ENCODE measurements around the gene HAGHL. TPM values are rescaled to one million over a fixed set of nuclear protein-coding genes. Genes with fewer than 3 reads are reported as not detected.

The HAGHL gene
- polyA plus RNA-seq, 1 donor (not counting 4 experiments of a cell fraction or from before 2014, with no cell fraction given): 8.0 TPM

DNA sequence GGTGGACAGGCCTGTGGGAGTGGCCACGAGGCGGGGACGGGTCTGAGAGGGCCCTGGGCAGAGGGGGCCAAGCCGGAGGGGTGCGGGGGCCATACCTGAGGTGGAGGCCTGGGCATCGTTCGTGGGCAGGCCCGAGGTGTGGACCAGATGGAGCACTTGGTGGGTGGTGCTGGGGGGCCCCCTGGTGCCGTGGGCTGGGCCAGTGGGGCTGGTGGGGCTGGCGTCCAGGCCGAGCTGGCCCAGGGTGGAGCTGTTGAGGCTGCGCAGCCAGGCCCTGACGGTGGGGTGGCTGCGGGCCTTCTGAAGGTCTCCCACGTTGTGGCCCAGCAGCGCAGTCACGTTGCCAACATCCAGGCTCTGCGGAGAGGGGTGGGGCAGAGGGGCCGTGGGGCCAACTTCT lies 43.0 kb downstream of the HAGHL start:
- Histone ChIP-seq H3K27ac (ENCODE audit: control insufficient read depth, insufficient read depth, low read length) (no peak overlapping the region), H3K4me3 (ENCODE audit: control insufficient read depth in 2 of 3, extremely low read depth in 1 of 3, insufficient read depth in 2 of 3, low read depth in 1 of 3, low read length in 3 of 3) (no peak overlapping the region), H2AFZ (ENCODE audit: control insufficient read depth, low read length) (no peak overlapping the region), H4K20me1 (ENCODE audit: control insufficient read depth, extremely low read depth, insufficient read depth, low read length) (no peaks in the 10 kb centered on the region), H3K4me2 (ENCODE audit: control insufficient read depth, extremely low read depth, insufficient read depth, low read depth, low read length) (no peak overlapping the region), H3K36me3 (ENCODE audit: control insufficient read depth in 2 of 2, extremely low read depth in 1 of 2, insufficient read depth in 2 of 2, low read length in 2 of 2) (no peaks in the 10 kb centered on the region), H3K9me1 (ENCODE audit: control insufficient read depth, extremely low read depth, insufficient read depth, low read length) (no peaks in the 10 kb centered on the region), H3K4me1 (ENCODE audit: control insufficient read depth, extremely low read depth, insufficient read depth, low read length) (no peaks in the 10 kb centered on the region), H3K27me3 (ENCODE audit: control insufficient read depth, extremely low read depth, insufficient read depth, low read length) (peaks cover 3% of the 10 kb centered on the region), H3K79me2 (ENCODE audit: control insufficient read depth, insufficient read depth, low read length) (no peaks in the 10 kb centered on the region), H3K9me3 (ENCODE audit: control insufficient read depth, low read depth, low read length) (no peaks in the 10 kb centered on the region), H3K9ac (ENCODE audit: control insufficient read depth, extremely low read depth, insufficient read depth, low read length) (no peak overlapping the region)
- DNase-seq (ENCODE audit: low read depth, low spot score) (no peak), FAIRE-seq (no peak)
- dilution Hi-C loops (cut with MboI; ENCODE audit: extremely low pct_ligation_motif_present, low sequenced_read_pairs): no loop called here
- TF ChIP-seq EZH2 (IDR thresholded peaks at IDR 0.05; ENCODE audit: low read length): no peak
- TF ChIP-seq, protein P1, sequence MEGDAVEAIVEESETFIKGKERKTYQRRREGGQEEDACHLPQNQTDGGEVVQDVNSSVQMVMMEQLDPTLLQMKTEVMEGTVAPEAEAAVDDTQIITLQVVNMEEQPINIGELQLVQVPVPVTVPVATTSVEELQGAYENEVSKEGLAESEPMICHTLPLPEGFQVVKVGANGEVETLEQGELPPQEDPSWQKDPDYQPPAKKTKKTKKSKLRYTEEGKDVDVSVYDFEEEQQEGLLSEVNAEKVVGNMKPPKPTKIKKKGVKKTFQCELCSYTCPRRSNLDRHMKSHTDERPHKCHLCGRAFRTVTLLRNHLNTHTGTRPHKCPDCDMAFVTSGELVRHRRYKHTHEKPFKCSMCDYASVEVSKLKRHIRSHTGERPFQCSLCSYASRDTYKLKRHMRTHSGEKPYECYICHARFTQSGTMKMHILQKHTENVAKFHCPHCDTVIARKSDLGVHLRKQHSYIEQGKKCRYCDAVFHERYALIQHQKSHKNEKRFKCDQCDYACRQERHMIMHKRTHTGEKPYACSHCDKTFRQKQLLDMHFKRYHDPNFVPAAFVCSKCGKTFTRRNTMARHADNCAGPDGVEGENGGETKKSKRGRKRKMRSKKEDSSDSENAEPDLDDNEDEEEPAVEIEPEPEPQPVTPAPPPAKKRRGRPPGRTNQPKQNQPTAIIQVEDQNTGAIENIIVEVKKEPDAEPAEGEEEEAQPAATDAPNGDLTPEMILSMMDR (optimal IDR thresholded peaks at IDR 0.05 in 1 of 3, IDR thresholded peaks at IDR 0.05 in 1 of 3, conservative IDR thresholded peaks at IDR 0.05 in 1 of 3; ENCODE audit: extremely low read depth in 1 of 3, insufficient read depth in 2 of 3, low read length in 3 of 3): no peak

DNA sequence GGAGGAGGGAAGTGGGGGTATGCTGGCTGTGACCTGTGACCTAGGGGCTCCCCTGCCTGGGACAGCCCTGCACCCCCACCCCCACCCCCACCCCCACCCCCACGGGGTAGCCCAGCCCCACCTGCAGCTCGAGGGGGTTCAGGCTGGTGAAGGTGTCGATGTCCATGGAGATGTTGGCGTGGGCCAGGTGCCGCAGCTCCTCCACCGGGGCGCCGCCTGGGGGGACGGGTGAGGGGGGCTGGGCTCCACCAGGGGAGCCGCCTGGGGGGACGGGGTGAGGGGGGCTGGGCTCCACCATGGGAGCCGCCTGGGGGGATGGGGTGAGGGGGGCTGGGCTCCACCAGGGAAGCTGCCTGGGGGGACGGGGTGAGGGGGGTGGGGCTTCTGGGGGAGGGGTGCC lies 43.5 kb downstream of the HAGHL start:
- TF ChIP-seq EZH2 (IDR thresholded peaks at IDR 0.05; ENCODE audit: low read length): no peak
- TF ChIP-seq, protein P1 (optimal IDR thresholded peaks at IDR 0.05 in 1 of 3, IDR thresholded peaks at IDR 0.05 in 1 of 3, conservative IDR thresholded peaks at IDR 0.05 in 1 of 3; ENCODE audit: extremely low read depth in 1 of 3, insufficient read depth in 2 of 3, low read length in 3 of 3): no peak
- no peaks in the 10 kb centered on the region for H3K9me3 ChIP-seq (ENCODE audit: control insufficient read depth, low read depth, low read length)
- H3K4me2 ChIP-seq (ENCODE audit: control insufficient read depth, extremely low read depth, insufficient read depth, low read depth, low read length): no peak overlapping the region
- H3K9ac ChIP-seq (ENCODE audit: control insufficient read depth, extremely low read depth, insufficient read depth, low read length): no peak overlapping the region
- no peaks in the 10 kb centered on the region for H3K79me2 ChIP-seq (ENCODE audit: control insufficient read depth, insufficient read depth, low read length)
- no peak overlapping the region for H3K27ac ChIP-seq (ENCODE audit: control insufficient read depth, insufficient read depth, low read length)
- no peaks in the 10 kb centered on the region for H3K36me3 ChIP-seq (ENCODE audit: control insufficient read depth in 2 of 2, extremely low read depth in 1 of 2, insufficient read depth in 2 of 2, low read length in 2 of 2)
- H3K9me1 ChIP-seq (ENCODE audit: control insufficient read depth, extremely low read depth, insufficient read depth, low read length): no peaks in the 10 kb centered on the region
- no peak for DNase-seq (ENCODE audit: low read depth, low spot score)
- H2AFZ ChIP-seq (ENCODE audit: control insufficient read depth, low read length): no peak overlapping the region
- dilution Hi-C loops (cut with MboI; ENCODE audit: extremely low pct_ligation_motif_present, low sequenced_read_pairs): no loop called here
- H3K27me3 ChIP-seq (ENCODE audit: control insufficient read depth, extremely low read depth, insufficient read depth, low read length): peaks cover 3% of the 10 kb centered on the region
- no peak overlapping the region for H3K4me3 ChIP-seq (ENCODE audit: control insufficient read depth in 2 of 3, extremely low read depth in 1 of 3, insufficient read depth in 2 of 3, low read depth in 1 of 3, low read length in 3 of 3)
- FAIRE-seq: no peak
- no peaks in the 10 kb centered on the region for H3K4me1 ChIP-seq (ENCODE audit: control insufficient read depth, extremely low read depth, insufficient read depth, low read length)
- no peaks in the 10 kb centered on the region for H4K20me1 ChIP-seq (ENCODE audit: control insufficient read depth, extremely low read depth, insufficient read depth, low read length)

Measured in keratinocyte (primary cell).